AG04449 (cell line): ENCODE data around the gene SDCBP2.

Source experiments
- CTCF ChIA-PET: fragments of 350-600 bp; formaldehyde crosslinking; extraction: SDS; loops from one replicate; lab custom pipeline; 2021; ENCODE audit warnings: antibody characterized with exemption; lab: Yijun Ruan, JAX
- POLR2A ChIA-PET: fragments of 400-600, 350-600 bp; formaldehyde crosslinking; extraction: SDS; loops from one replicate; lab custom pipeline; 2020; ENCODE audit warnings: antibody characterized with exemption, inconsistent platforms; lab: Yijun Ruan, JAX
- DNase-seq: peaks from one replicate; pipeline ENCODE4 v3.0.0-alpha.2; 2010; ENCODE audit warnings: low read depth, low spot score
- H3K4me3 ChIP-seq: 2 replicates; pipeline ENCODE4 v1.5.1; 2011; ENCODE audit warnings: low read depth, mild to moderate bottlenecking, control low read depth, low read length
- TF ChIP-seq, protein P1 (sequence below): IDR thresholded peaks from one replicate; pipeline ENCODE4 v1.5.1; 2011; ENCODE audit warnings: mild to moderate bottlenecking, moderate library complexity, low read length, control low read depth, inconsistent platforms; ENCODE audit not compliant: insufficient read depth; ENCODE audit errors: missing control alignments

The SDCBP2 gene

GRCh38 chr20:1327827-1328679, 886 bp downstream of the SDCBP2 start:
- POLR2A ChIA-PET = no interaction called here
- CTCF ChIA-PET = interaction anchor here (0.8 to 2.5 kb wide), 8 partner anchors 17 to 140 kb away, joined by 3 to 21 read pairs (median 4); partner anchors contain the start of gene NSFL1C
- no peak for DNase-seq
- TF ChIP-seq, protein P1, sequence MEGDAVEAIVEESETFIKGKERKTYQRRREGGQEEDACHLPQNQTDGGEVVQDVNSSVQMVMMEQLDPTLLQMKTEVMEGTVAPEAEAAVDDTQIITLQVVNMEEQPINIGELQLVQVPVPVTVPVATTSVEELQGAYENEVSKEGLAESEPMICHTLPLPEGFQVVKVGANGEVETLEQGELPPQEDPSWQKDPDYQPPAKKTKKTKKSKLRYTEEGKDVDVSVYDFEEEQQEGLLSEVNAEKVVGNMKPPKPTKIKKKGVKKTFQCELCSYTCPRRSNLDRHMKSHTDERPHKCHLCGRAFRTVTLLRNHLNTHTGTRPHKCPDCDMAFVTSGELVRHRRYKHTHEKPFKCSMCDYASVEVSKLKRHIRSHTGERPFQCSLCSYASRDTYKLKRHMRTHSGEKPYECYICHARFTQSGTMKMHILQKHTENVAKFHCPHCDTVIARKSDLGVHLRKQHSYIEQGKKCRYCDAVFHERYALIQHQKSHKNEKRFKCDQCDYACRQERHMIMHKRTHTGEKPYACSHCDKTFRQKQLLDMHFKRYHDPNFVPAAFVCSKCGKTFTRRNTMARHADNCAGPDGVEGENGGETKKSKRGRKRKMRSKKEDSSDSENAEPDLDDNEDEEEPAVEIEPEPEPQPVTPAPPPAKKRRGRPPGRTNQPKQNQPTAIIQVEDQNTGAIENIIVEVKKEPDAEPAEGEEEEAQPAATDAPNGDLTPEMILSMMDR = no peak
- H3K4me3 ChIP-seq = no peak overlapping the region; the same call in 1 of the 2 replicates

- no peak for DNase-seq
- TF ChIP-seq, protein P1 = no peak
- POLR2A ChIA-PET = interaction anchor here (0.6 kb wide), 1 partner anchor 108 kb away, joined by 6 read pairs; no protein-coding TSS in a partner anchor
- H3K4me3 ChIP-seq = peak overlapping the region; percentile 6; the same call in 1 of the 2 replicates
- CTCF ChIA-PET = interaction anchor here (0.8 to 2.5 kb wide), 8 partner anchors 14 to 141 kb away, joined by 3 to 21 read pairs (median 4); partner anchors contain the start of gene NSFL1C
Measured at GRCh38 chr20:1327241-1327653, 1.7 kb downstream of the SDCBP2 start.

DNA sequence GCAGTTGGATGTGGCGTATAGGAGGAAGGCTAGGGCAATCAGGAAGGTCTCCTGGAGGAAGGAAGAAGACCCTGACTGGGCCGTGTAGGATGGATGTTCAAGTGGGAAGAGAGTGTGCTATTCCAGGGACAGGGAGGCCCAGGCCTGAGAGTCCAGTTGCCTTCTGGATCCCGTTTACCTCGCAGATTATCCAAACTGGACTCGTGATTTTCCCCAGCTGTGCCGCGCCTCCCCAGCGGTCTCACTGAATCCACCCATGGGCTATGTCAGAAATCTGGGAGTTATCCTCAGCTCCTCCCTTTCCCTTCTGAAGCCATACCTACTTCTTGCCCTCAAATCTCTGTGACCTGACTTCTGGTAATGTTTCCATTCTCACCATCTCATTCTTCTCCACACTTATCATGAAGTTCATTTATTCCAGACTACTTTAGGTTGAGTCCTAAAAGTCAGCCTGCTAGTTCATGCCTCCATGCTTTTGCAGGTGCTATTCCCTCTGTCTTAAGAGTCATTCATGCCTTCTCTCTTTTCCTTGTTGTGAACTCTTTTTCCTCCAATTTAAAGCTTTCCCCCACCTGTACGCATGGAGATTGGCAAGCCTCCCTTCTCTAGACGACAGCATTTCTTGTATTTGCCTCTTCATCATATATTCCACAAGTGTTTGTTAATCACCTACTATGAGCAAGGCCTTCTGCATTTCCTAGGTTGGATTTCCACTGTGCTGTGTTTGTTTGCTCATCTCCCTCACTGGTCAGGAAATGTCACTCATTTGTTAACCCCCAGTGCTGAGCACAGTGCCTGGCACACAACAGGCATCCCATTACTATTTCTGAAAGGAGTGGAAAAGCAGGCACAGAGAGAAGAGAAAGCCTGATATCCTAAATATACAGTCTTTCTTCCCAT, 2.7 kb downstream of the SDCBP2 start:
- DNase-seq = no peak
- TF ChIP-seq, protein P1 = no peak
- ChIA-PET POLR2A (interaction anchor here (1.3 kb wide), 1 partner anchor 66 kb away, joined by 3 read pairs; no protein-coding TSS in a partner anchor), CTCF (interaction anchor here (0.7 to 2.5 kb wide), 11 partner anchors 9 to 177 kb away, joined by 3 to 21 read pairs (median 4); partner anchors contain the start of gene NSFL1C)
- peak overlapping the region; percentile 90 for H3K4me3 ChIP-seq

GRCh38 chr20:1325173-1326030, 3.5 kb downstream of the SDCBP2 start:
- H3K4me3 ChIP-seq = peak overlapping the region; percentile 90
- DNase-seq = peak; percentile 68
- ChIA-PET CTCF (interaction anchor here (0.7 to 3.9 kb wide), 10 partner anchors 9 to 178 kb away, joined by 3 to 51 read pairs (median 6); partner anchors contain the start of gene NSFL1C), POLR2A (interaction anchor here (1.3 kb wide), 1 partner anchor 67 kb away, joined by 3 read pairs; no protein-coding TSS in a partner anchor)
- TF ChIP-seq, protein P1 = peak; percentile 39

DNA sequence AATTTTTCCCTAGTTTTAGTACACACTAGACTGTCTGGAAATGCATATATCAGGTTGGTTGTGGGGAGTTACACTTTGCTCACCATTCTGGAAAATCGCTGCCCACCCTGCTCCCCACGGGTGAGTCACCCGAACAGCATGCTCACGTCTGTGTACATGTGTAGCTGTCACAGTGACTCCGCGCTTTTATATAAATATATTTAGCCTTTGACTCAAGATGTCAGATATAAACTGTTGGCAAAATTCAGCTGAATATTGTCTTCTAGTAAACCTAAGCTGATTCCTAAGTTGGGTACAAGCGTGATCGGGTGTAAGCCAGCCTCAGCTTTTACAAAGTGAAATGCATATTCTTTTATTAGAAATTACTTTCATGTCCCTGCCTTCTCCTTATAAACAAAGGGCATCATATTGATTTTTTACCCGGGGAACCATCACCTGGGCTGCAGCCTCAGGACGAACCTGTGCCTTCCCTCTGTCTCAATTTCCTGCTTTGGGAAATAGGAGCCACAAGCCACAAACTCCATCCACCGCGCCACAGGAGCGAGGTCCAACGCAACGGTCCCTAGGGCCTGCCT, 4.3 kb downstream of the SDCBP2 start:
- CTCF ChIA-PET = interaction anchor here (1.3 to 3.9 kb wide), 5 partner anchors 12 to 178 kb away, joined by 4 to 51 read pairs (median 6); no protein-coding TSS in a partner anchor
- POLR2A ChIA-PET = interaction anchor here (1.3 kb wide), 1 partner anchor 67 kb away, joined by 3 read pairs; no protein-coding TSS in a partner anchor
- H3K4me3 ChIP-seq = peak overlapping the region; percentile 90
- TF ChIP-seq, protein P1 = no peak
- no peak for DNase-seq
